ENCODE measurements around the gene TEX36.
"Not testable (repeated sequence)": the region's sequence is repeated elsewhere in the genome, so short reads cannot be mapped to it uniquely, and the experiment has no call there.

Gene TEX36

DNA sequence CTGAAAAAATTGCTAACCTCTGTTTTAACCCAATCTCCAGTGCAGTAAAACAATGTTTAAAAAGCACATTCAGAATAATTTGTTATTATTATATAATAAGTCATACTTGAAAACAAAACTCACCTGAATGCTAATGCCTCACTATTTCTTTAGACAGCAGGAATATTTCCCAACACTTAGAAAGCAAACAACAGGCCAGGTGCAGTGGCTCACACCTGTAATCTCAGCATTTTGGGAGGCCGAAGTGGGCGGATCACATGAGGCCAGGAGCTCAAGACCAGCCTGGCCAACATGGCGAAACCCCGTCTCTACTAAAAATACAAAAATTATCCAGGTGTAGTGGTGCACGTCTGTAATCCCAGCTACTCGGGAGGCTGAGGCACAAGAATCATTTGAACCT, 13.9 kb upstream of the TEX36 start:
- H3K23ac ChIP-seq (ENCODE audit: low read depth, low read length, poor library complexity); H3K79me1 ChIP-seq (ENCODE audit: low read depth, low read length); H3K4me1 ChIP-seq (ENCODE audit: control insufficient read depth in 2 of 2, insufficient read depth in 1 of 2, low read depth in 1 of 2, low read length in 2 of 2): not testable (repeated sequence)

DNA sequence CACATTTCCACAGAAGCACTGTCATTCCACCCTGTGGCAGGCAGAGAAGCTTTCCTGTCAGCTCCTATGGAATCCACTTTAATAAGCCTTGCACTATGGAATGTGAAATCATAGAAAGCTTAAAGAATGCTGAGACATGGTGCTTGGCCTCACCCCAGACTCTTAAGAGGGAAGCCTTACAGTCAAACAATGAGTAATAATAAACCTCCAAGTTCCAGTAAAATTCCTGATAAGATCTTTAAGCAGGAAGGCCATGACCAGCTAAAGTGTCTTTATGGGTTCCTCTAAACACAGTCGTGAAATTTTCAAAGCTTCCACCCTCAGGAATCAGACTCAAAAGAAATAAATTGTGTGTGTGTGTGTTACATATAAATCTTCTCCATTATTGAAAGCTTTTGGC, 11.9 kb upstream of the TEX36 start:
- Histone ChIP-seq H2BK12ac (ENCODE audit: low read length) (no peak overlapping the region), H3K23ac (ENCODE audit: low read depth, low read length, poor library complexity) (no peak overlapping the region), H3K18ac (ENCODE audit: low read length) (no peak overlapping the region), H2AK5ac (ENCODE audit: low read depth, low read length) (no peak overlapping the region), H3K4me1 (ENCODE audit: control insufficient read depth in 2 of 2, insufficient read depth in 1 of 2, low read depth in 1 of 2, low read length in 2 of 2) (no peaks in the 10 kb centered on the region), H4K91ac (ENCODE audit: low read depth, low read length, poor library complexity) (no peak overlapping the region), H3K27me3 (ENCODE audit: control insufficient read depth in 3 of 3, insufficient read depth in 3 of 3, low read depth in 1 of 3, low read length in 3 of 3) (no peaks in the 10 kb centered on the region), H3K4me2 (ENCODE audit: insufficient read depth, low read length, poor library complexity, severe bottlenecking) (no peak overlapping the region), H2BK5ac (ENCODE audit: low read length) (no peak overlapping the region), H3K9me3 (replicated peaks in 1 of 2; ENCODE audit: control insufficient read depth in 2 of 2, insufficient read depth in 1 of 2, low read depth in 1 of 2, low read length in 2 of 2) (no peaks in the 10 kb centered on the region), H2AFZ (ENCODE audit: low read length) (no peak overlapping the region), H2BK120ac (ENCODE audit: low read depth, low read length) (no peak overlapping the region), H3K36me3 (replicated peaks in 1 of 2; ENCODE audit: control insufficient read depth in 2 of 2, insufficient read depth in 2 of 2, low read length in 2 of 2) (no peaks in the 10 kb centered on the region), H3K27ac (replicated peaks; ENCODE audit: low read length) (no peak overlapping the region), H3K9ac (ENCODE audit: low read depth, low read length, poor library complexity) (no peak overlapping the region), H2BK15ac (ENCODE audit: low read length) (no peak overlapping the region), H4K8ac (ENCODE audit: low read depth, low read length) (no peak overlapping the region), H3K4me3 (ENCODE audit: low read length in 2 of 2) (no peak overlapping the region), H3K14ac (ENCODE audit: low read length) (no peak overlapping the region), H3K4ac (ENCODE audit: low read length) (no peak overlapping the region), H3K79me1 (ENCODE audit: low read depth, low read length) (no peaks in the 10 kb centered on the region)
- no peak for DNase-seq (ENCODE audit: low spot score)
- no CpG with 5 or more reads among the region's 1 CpG for whole genome bisulfite sequencing, 2 donors (ENCODE audit: extremely low coverage in 2 of 2, insufficient read length in 2 of 2, insufficient replicate concordance in 1 of 2)

More for the DNA sequence above, 13.9 kb upstream of the TEX36 start:
- H3K18ac ChIP-seq (ENCODE audit: low read length); H3K14ac ChIP-seq (ENCODE audit: low read length); H4K91ac ChIP-seq (ENCODE audit: low read depth, low read length, poor library complexity); H3K4ac ChIP-seq (ENCODE audit: low read length); H2BK120ac ChIP-seq (ENCODE audit: low read depth, low read length); H3K9ac ChIP-seq (ENCODE audit: low read depth, low read length, poor library complexity); H3K4me2 ChIP-seq (ENCODE audit: insufficient read depth, low read length, poor library complexity, severe bottlenecking); H2BK12ac ChIP-seq (ENCODE audit: low read length); H2AK5ac ChIP-seq (ENCODE audit: low read depth, low read length); H3K27ac ChIP-seq (replicated peaks; ENCODE audit: low read length); H3K36me3 ChIP-seq (replicated peaks in 1 of 2; ENCODE audit: control insufficient read depth in 2 of 2, insufficient read depth in 2 of 2, low read length in 2 of 2); H2BK5ac ChIP-seq (ENCODE audit: low read length); H3K4me3 ChIP-seq (ENCODE audit: low read length in 2 of 2); H2BK15ac ChIP-seq (ENCODE audit: low read length); H2AFZ ChIP-seq (ENCODE audit: low read length); H3K27me3 ChIP-seq (ENCODE audit: control insufficient read depth in 3 of 3, insufficient read depth in 3 of 3, low read depth in 1 of 3, low read length in 3 of 3); H3K9me3 ChIP-seq (replicated peaks in 1 of 2; ENCODE audit: control insufficient read depth in 2 of 2, insufficient read depth in 1 of 2, low read depth in 1 of 2, low read length in 2 of 2); H4K8ac ChIP-seq (ENCODE audit: low read depth, low read length); DNase-seq (ENCODE audit: low spot score): not testable (repeated sequence)
- WGBS, 2 donors (ENCODE audit: extremely low coverage in 2 of 2, insufficient read length in 2 of 2, insufficient replicate concordance in 1 of 2), result no CpG with 5 or more reads among the region's 6 CpGs

DNA sequence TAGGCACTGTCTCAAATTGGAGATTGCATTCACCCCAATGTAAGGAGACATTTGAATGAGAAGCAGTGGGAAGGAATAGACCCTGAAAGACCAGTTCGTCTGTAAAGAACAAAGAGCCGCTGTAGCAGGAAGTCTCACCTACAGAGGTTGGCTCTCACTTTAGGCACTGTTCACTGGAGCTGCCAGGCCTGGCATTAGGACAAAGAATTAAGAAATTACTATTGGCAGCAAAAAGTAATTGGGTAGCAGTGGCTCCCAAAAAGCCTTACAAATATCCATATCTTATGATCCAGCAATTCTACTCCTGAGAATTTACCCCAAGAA, 10.5 kb upstream of the TEX36 start:
- WGBS, 2 donors (ENCODE audit: extremely low coverage in 2 of 2, insufficient read length in 2 of 2, insufficient replicate concordance in 1 of 2), result no CpG with 5 or more reads among the region's 2 CpGs
- H3K9me3 ChIP-seq (replicated peaks in 1 of 2; ENCODE audit: control insufficient read depth in 2 of 2, insufficient read depth in 1 of 2, low read depth in 1 of 2, low read length in 2 of 2), result no peaks in the 10 kb centered on the region
- H2BK120ac ChIP-seq (ENCODE audit: low read depth, low read length), result no peak overlapping the region
- H2AFZ ChIP-seq (ENCODE audit: low read length), result peak overlapping the region; percentile 19
- H3K4me3 ChIP-seq (ENCODE audit: low read length in 2 of 2), result no peak overlapping the region
- H3K4me1 ChIP-seq (ENCODE audit: control insufficient read depth in 2 of 2, insufficient read depth in 1 of 2, low read depth in 1 of 2, low read length in 2 of 2), result no peaks in the 10 kb centered on the region
- no peak overlapping the region for H2BK5ac ChIP-seq (ENCODE audit: low read length)
- H3K14ac ChIP-seq (ENCODE audit: low read length), result no peak overlapping the region
- H4K8ac ChIP-seq (ENCODE audit: low read depth, low read length), result no peak overlapping the region
- H2AK5ac ChIP-seq (ENCODE audit: low read depth, low read length), result no peak overlapping the region
- no peaks in the 10 kb centered on the region for H3K36me3 ChIP-seq (replicated peaks in 1 of 2; ENCODE audit: control insufficient read depth in 2 of 2, insufficient read depth in 2 of 2, low read length in 2 of 2)
- no peak overlapping the region for H2BK12ac ChIP-seq (ENCODE audit: low read length)
- no peak overlapping the region for H2BK15ac ChIP-seq (ENCODE audit: low read length)
- no peak overlapping the region for H3K18ac ChIP-seq (ENCODE audit: low read length)
- H3K79me1 ChIP-seq (ENCODE audit: low read depth, low read length), result no peaks in the 10 kb centered on the region
- DNase-seq (ENCODE audit: low spot score), result no peak
- H3K4ac ChIP-seq (ENCODE audit: low read length), result no peak overlapping the region
- H3K27me3 ChIP-seq (ENCODE audit: control insufficient read depth in 3 of 3, insufficient read depth in 3 of 3, low read depth in 1 of 3, low read length in 3 of 3), result peaks cover 0 to 5% (median 0%) of the 10 kb centered on the region in 3 experiments
- no peak overlapping the region for H3K23ac ChIP-seq (ENCODE audit: low read depth, low read length, poor library complexity)
- no peak overlapping the region for H3K27ac ChIP-seq (replicated peaks; ENCODE audit: low read length)
- H4K91ac ChIP-seq (ENCODE audit: low read depth, low read length, poor library complexity), result no peak overlapping the region
- no peak overlapping the region for H3K4me2 ChIP-seq (ENCODE audit: insufficient read depth, low read length, poor library complexity, severe bottlenecking)
- H3K9ac ChIP-seq (ENCODE audit: low read depth, low read length, poor library complexity), result no peak overlapping the region

DNA sequence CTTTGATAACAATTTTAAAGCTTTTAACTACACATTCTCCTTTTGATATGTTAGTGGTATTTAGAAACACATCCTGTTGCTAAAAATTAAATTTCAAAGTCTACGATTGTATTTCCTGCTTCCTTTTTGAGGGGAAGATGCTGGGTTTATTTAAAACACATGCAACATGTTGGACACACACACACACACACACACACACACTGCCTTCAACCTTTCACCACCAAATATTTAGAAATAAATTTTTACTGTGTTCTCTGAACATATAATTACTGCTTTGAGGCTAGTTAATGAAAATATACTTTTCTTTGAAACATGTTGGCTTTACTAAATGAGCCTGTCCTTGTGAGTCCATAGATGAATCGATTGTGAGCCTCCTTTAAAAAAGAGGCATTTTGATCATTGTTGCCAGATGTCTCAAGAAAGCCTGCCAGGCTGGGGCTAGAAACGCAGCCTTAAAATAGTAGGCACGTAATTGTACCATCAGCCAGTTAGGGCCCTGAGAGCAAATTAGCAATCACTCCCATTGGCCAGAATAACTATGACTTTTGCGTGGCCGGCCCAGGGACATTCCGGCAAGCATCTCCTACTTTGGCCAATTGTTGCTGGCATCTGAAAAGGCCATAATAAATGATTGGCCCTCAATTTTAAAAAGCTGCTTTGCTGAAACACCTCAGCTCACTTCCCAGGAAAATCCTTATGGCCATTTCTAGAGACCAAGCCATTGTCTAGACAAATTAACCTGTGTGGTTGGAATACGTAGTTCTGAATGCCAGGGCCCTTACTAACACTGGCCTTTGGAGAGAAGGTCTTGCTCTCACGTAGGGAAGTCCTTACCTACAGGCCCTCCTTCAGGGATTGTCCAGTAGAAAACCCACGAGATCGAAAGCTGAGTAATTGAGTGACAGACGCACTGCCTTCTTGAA, 9.9 kb upstream of the TEX36 start:
- no peaks in the 10 kb centered on the region for H3K4me1 ChIP-seq (ENCODE audit: control insufficient read depth in 2 of 2, insufficient read depth in 1 of 2, low read depth in 1 of 2, low read length in 2 of 2)
- no peak overlapping the region for H4K91ac ChIP-seq (ENCODE audit: low read depth, low read length, poor library complexity)
- H3K23ac ChIP-seq (ENCODE audit: low read depth, low read length, poor library complexity), result no peak overlapping the region
- no peak overlapping the region for H3K14ac ChIP-seq (ENCODE audit: low read length)
- no peak overlapping the region for H2AK5ac ChIP-seq (ENCODE audit: low read depth, low read length)
- WGBS, 2 donors (ENCODE audit: extremely low coverage in 2 of 2, insufficient read length in 2 of 2, insufficient replicate concordance in 1 of 2), result no CpG with 5 or more reads among the region's 12 CpGs
- no peak overlapping the region for H3K27ac ChIP-seq (replicated peaks; ENCODE audit: low read length)
- H3K4me2 ChIP-seq (ENCODE audit: insufficient read depth, low read length, poor library complexity, severe bottlenecking), result no peak overlapping the region
- H3K4ac ChIP-seq (ENCODE audit: low read length), result no peak overlapping the region
- H2BK5ac ChIP-seq (ENCODE audit: low read length), result no peak overlapping the region
- H3K79me1 ChIP-seq (ENCODE audit: low read depth, low read length), result no peaks in the 10 kb centered on the region
- H3K4me3 ChIP-seq (ENCODE audit: low read length in 2 of 2), result no peak overlapping the region
- H2BK15ac ChIP-seq (ENCODE audit: low read length), result no peak overlapping the region
- H3K18ac ChIP-seq (ENCODE audit: low read length), result no peak overlapping the region
- no peak overlapping the region for H2BK12ac ChIP-seq (ENCODE audit: low read length)
- H3K9ac ChIP-seq (ENCODE audit: low read depth, low read length, poor library complexity), result no peak overlapping the region
- H2BK120ac ChIP-seq (ENCODE audit: low read depth, low read length), result no peak overlapping the region
- no peak overlapping the region for H4K8ac ChIP-seq (ENCODE audit: low read depth, low read length)
- peak overlapping the region; percentile 19 for H2AFZ ChIP-seq (ENCODE audit: low read length)
- no peak for DNase-seq (ENCODE audit: low spot score)
- peaks cover 0 to 5% (median 0%) of the 10 kb centered on the region in 3 experiments for H3K27me3 ChIP-seq (ENCODE audit: control insufficient read depth in 3 of 3, insufficient read depth in 3 of 3, low read depth in 1 of 3, low read length in 3 of 3)
- H3K36me3 ChIP-seq (replicated peaks in 1 of 2; ENCODE audit: control insufficient read depth in 2 of 2, insufficient read depth in 2 of 2, low read length in 2 of 2), result no peaks in the 10 kb centered on the region
- no peaks in the 10 kb centered on the region for H3K9me3 ChIP-seq (replicated peaks in 1 of 2; ENCODE audit: control insufficient read depth in 2 of 2, insufficient read depth in 1 of 2, low read depth in 1 of 2, low read length in 2 of 2)

All from neuronal stem cell (in vitro differentiated cells).